ENCODE results near the gene CEP70.
"Not testable (repeated sequence)": the region's sequence is repeated elsewhere in the genome, so short reads cannot be mapped to it uniquely, and the experiment has no call there.

Gene CEP70

GRCh38 chr3:138468886-138469285 is 125.2 kb downstream of the CEP70 start:
- no peak for DNase-seq (ENCODE audit: low read depth)

- no peak for DNase-seq (ENCODE audit: low read depth)
Observed at GRCh38 chr3:138468451-138468850, 125.6 kb downstream of the CEP70 start.

- DNase-seq (ENCODE audit: low read depth): no peak
Observed at GRCh38 chr3:138467931-138468330, 126.1 kb downstream of the CEP70 start.

GRCh38 chr3:138465925-138466324 is 128.1 kb downstream of the CEP70 start:
- no peak for DNase-seq (ENCODE audit: low read depth)

- DNase-seq (ENCODE audit: low read depth): no peak
Observed at GRCh38 chr3:138465451-138465850, 128.6 kb downstream of the CEP70 start.

- no peak for DNase-seq (ENCODE audit: low read depth)
Observed at GRCh38 chr3:138464491-138464860, 129.6 kb downstream of the CEP70 start.

GRCh38 chr3:138463724-138464490 is 130.2 kb downstream of the CEP70 start:
- DNase-seq (ENCODE audit: low read depth): no peak

- DNase-seq (ENCODE audit: low read depth): no peak
Observed at GRCh38 chr3:138461896-138462295, 132.2 kb downstream of the CEP70 start.

- DNase-seq (ENCODE audit: low read depth): no peak
Observed at GRCh38 chr3:138461246-138461645, 132.8 kb downstream of the CEP70 start.

GRCh38 chr3:138460536-138461205 is 133.4 kb downstream of the CEP70 start:
- DNase-seq (ENCODE audit: low read depth): no peak

GRCh38 chr3:138459619-138460535 is 134.2 kb downstream of the CEP70 start:
- DNase-seq (ENCODE audit: low read depth): no peak

- no peak for DNase-seq (ENCODE audit: low read depth)
Observed at GRCh38 chr3:138458774-138459499, 135.1 kb downstream of the CEP70 start.

GRCh38 chr3:138457863-138458735 is 136.0 kb downstream of the CEP70 start:
- DNase-seq (ENCODE audit: low read depth): no peak

- DNase-seq (ENCODE audit: low read depth): no peak
Observed at GRCh38 chr3:138456961-138457862, 136.8 kb downstream of the CEP70 start.

- no peak for DNase-seq (ENCODE audit: low read depth)
Observed at GRCh38 chr3:138455801-138456716, 138.0 kb downstream of the CEP70 start.

GRCh38 chr3:138453940-138454339 is 140.1 kb downstream of the CEP70 start:
- DNase-seq (ENCODE audit: low read depth): not testable (repeated sequence)

- no peak for DNase-seq (ENCODE audit: low read depth)
Observed at GRCh38 chr3:138452436-138452835, 141.6 kb downstream of the CEP70 start.

- no peak for DNase-seq (ENCODE audit: low read depth)
Observed at GRCh38 chr3:138451595-138452162, 142.4 kb downstream of the CEP70 start.

All from T-helper 22 cell (primary cell).